ENCODE measurements around the gene YJEFN3.

- TF ChIP-seq POLR2A (IDR thresholded peaks at IDR 0.05) (no peak), CTCF (IDR thresholded peaks at IDR 0.05) (no peak)
These were observed 41.9 kb downstream of the YJEFN3 start for GRCh38 chr19:19570571-19570970.

Data from body of pancreas (tissue), 4 donors.